ENCODE data around the gene NPAS3.

DNA sequence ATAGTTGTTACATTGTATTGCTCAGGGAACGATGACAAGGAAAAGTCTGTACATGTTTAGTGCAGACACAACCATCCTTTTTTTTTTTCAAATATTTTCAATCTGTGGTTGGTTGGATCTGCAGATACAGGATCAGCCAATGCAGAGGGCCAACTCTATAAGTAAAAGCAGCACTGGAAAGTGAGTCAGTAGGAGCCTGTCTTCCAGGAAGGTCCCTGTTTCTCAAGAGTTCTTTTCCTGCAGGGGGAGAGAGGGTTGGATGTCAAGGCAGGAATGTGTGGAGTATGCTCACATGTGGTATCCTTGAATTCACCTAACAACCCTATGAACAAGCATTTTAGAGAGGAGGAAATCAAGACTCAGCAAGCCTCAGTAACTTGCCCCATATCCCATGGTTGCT is 409.1 kb downstream of the NPAS3 start:
- TF ChIP-seq, protein P1, sequence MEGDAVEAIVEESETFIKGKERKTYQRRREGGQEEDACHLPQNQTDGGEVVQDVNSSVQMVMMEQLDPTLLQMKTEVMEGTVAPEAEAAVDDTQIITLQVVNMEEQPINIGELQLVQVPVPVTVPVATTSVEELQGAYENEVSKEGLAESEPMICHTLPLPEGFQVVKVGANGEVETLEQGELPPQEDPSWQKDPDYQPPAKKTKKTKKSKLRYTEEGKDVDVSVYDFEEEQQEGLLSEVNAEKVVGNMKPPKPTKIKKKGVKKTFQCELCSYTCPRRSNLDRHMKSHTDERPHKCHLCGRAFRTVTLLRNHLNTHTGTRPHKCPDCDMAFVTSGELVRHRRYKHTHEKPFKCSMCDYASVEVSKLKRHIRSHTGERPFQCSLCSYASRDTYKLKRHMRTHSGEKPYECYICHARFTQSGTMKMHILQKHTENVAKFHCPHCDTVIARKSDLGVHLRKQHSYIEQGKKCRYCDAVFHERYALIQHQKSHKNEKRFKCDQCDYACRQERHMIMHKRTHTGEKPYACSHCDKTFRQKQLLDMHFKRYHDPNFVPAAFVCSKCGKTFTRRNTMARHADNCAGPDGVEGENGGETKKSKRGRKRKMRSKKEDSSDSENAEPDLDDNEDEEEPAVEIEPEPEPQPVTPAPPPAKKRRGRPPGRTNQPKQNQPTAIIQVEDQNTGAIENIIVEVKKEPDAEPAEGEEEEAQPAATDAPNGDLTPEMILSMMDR (IDR thresholded peaks at IDR 0.05) = no peak
- TF ChIP-seq ZSCAN20 (CRISPR knock-in tag; IDR thresholded peaks at IDR 0.05) (no peak), EP300 (IDR thresholded peaks at IDR 0.05) (no peak), TP53 (CRISPR knock-in tag; IDR thresholded peaks at IDR 0.05) (no peak), CBX2 (IDR thresholded peaks at IDR 0.05; ENCODE audit: borderline replicate concordance, low read depth) (no peak), RAD21 (conservative IDR thresholded peaks at IDR 0.05 in 1 of 2, IDR thresholded peaks at IDR 0.05 in 1 of 2) (no peak), ZFP36 (IDR thresholded peaks at IDR 0.05; ENCODE audit: borderline replicate concordance, partially characterized antibody) (no peak), POLR2A (IDR thresholded peaks at IDR 0.05; ENCODE audit: low read length) (no peak)

Measured in A549 (cell line).